HG02759 (cell line): Measurements from ENCODE around the gene SRP14.

Experiments used
- ATAC-seq: cut with Tn5 transposase; IDR thresholded peaks from one replicate; pipeline ENCODE4 v1.9.1; 2021; ENCODE audit warnings: mild to moderate bottlenecking, moderate library complexity; ENCODE audit not compliant: unreplicated experiment

SRP14 gene

DNA sequence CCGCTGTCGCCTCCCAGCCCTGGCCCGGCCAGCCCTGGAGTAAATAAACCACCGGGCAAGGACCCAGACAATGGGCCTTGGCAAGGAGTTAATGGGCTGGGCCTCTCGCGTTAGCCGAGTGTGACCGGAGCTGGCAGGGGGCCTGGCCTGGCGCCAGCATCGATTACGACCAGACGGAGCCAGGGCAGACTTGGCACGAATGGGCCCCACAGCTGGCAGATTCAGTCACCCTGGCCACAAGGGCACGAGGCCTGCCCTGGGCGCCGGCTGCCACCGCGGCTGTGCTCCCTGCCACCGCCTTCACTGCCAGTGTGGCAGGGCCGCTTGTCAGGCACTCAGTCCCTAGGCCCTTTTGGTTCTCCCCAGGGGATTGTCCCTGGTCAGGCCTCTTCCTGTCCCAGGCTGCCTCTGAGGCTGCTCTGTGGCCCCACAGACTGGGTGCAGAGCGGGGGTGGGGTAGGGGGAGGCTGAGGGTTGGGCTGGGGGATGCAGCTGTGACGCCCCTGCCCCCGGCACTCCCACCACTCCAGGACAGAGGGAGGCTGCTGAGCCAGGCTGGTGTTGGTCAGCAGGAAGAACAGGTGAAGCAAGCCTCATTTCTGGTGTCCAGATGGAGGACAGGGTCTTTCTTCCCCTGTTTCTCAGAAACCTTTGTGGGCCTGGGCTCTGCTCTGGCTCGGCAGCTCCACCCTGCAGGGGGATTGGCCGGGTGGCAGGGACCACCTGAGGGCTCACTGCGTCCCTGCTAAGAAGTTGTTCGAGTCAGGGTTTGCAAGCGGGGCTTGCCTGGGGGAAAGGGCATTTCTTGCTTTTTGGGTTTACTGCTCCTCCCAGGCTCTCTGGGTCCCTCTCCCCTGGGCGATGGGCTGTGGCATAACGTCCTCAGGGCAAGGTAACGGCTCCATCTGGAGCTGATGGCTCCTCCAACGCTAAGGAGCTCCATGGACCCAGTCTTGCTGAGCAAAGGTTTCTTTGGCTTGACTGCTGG, 30.5 kb upstream of the SRP14 start:
- peak; percentile 76 for ATAC-seq

GRCh38 chr15:40067921-40068624, 29.1 kb upstream of the SRP14 start:
- no peak for ATAC-seq

DNA sequence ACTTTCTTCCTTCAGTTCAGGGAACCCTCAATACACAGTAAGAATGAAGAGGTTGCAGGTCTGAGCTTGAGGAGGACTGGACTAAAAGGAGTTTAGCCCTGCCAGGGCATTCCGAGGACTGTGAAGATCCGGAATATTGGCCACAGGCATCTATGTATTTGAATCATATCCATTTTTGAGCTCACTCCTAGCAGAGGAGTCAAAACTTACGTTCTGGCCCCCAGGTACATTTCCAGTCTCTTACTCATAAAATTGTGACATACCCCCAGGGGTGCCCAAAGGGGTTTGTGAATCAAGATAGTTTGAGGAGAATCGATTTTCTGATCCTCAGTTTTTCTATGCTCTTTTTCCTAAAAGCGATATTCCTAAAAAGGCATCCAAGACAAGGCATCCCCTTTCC, 27.6 kb upstream of the SRP14 start:
- no peak for ATAC-seq

- ATAC-seq, result no peak
Observed at GRCh38 chr15:40065166-40065565, 26.2 kb upstream of the SRP14 start.

DNA sequence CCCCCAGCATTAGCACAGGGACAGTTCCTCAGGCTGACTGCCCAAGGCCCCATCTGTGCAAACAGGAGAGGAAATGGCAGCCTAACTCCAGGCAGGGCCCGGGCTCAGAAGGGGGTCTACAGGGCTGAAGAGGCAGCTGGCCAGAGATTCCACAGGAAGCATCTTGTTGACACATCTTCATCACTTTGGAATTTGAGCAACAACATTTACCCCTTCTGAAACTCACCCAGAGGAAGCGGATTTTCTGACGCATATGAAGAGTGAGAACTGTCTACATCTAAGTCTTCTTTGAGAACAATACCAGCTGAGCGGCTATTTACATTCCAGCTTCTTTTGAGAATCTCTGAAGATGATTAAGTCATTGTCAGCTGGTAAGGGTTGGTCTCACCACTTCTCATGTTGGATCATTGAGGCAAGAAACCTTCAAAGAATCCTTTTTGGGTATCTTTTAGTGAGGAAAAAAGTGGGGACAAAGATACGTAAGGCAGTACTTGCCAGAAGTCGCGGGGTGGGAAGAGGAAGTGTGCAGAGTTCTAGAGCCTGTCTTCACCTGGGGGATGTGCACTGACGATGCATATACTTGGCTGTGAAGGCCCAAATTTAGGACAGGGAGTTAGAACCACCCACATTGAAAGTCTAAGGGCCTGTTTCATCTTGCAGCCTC, 25.4 kb upstream of the SRP14 start:
- ATAC-seq, result peak; percentile 59

- no peak for ATAC-seq
Observed at GRCh38 chr15:40063563-40064011, 24.6 kb upstream of the SRP14 start.

- ATAC-seq, result no peak
Observed at GRCh38 chr15:40062816-40063562, 24.0 kb upstream of the SRP14 start.

GRCh38 chr15:40061212-40061901, 22.4 kb upstream of the SRP14 start:
- peak; percentile 61 for ATAC-seq

GRCh38 chr15:40060236-40060961, 21.4 kb upstream of the SRP14 start:
- ATAC-seq, result no peak

DNA sequence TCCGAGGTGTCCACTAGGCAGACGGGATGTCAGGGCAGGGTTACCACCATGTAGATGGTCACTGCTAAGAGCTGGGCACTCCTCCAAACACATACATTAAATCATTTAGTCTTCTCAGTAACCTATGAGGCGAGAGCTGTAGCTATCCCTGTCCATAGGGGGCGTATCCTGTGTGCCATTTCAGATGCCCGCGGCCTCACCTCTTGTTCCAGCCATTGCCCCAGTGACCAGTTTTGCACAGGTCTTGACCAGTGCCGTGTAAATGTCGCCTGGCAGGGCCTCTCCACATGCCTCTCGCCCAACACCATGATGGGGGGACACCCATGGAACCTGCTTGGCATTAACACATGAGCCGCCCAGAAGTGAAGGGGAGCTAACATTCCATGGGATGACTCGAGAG, 20.8 kb upstream of the SRP14 start:
- ATAC-seq, result no peak

GRCh38 chr15:40058476-40059140, 19.6 kb upstream of the SRP14 start:
- no peak for ATAC-seq

DNA sequence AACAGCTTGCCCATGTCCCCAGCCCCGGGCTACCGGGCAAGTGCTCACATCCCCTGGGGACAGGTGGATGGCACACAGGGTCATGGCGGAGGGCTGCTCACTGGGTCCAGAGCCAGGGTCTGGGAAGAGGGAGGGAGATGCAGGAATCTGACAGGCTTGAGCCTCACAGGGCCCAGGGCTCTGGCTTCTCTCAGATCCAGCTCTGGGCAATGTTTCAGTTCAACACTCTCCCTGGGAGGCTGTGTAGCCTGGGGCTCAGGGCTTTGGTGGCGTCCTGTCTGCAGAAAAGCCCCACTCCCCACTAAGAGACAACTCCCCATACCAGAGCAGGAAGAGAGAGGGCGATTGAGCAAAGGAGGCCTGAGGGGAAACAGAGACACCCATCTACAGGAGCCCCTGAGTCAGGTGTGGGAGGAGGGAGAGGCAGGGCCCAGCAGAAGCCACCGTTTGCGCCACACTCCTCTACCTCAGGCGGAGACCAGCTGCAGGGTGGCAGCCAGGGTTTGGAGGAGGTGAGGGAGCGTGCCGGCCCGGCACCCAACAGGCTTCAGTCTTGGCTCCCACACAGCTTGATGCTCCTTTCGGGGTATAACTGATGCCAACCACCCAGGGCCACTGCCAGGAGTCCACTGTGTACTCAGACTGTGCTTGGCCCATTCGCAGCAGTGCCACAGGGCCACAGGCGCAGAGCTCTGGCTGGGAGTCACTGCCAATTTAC, 16.8 kb upstream of the SRP14 start:
- ATAC-seq, result no peak

DNA sequence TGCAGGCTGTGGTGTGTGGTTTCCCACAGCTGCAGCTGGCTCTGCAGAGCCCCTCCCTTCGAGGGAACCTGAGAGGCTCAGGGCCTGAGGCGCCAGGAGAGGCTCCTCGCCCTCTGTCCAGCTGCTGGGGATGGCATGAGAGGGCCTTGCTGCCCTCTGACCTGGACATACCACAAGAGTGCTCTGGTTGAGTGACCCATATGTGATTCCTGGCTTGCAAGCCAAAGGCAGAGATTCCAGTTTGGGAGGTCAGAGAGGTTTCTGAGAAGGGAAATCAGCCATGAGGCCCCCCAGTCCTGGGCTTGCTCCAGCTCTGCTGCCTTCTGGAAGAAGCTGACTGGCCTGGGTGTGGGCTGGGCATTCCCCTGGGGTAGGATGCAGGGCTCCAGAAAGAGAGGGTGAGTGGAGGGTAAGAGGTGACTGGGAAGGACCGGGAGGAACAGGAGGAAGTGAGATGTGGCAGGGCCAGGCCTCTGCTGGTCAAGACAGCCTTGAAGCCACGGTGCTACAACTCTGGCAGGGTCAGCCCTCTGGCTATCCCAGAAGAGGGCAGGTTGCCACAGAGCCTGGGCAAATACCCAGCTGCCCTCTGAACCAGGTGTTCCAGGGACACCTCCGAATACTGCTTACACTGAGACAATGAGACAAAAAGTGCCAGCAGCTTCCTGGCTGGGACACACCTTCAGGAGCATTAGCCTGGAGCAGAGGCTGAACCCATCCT, 16.0 kb upstream of the SRP14 start:
- ATAC-seq, result peak; percentile 81

DNA sequence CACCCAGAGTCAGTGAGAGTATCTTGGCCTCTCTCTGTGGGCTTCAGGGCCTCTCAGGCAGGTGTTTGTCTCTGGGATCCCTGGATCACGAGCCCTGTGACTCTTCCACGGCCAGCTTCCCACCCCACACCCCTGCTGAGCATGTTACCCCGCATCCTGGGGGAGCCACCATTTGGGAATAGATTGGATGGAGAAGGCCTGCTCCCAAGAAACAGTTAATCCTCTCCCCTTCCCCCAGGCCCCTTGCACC, 15.5 kb upstream of the SRP14 start:
- ATAC-seq, result peak; percentile 54

GRCh38 chr15:40053831-40054604, 15.0 kb upstream of the SRP14 start:
- peak; percentile 39 for ATAC-seq

- ATAC-seq, result no peak
Observed at GRCh38 chr15:40053079-40053830, 14.3 kb upstream of the SRP14 start.
